LNCaP clone FGC (cell line): Measurements from ENCODE around the gene KCNJ14.

Source experiments
- DNase-seq: peaks from one replicate; pipeline ENCODE4 v3.0.0-alpha.2; 2011; ENCODE audit warnings: low read depth
- H3K4me3 ChIP-seq: 2 replicates; pipeline ENCODE4 v1.5.1; 2011; ENCODE audit warnings: mild to moderate bottlenecking, low read depth, low read length, control low read depth
- TF ChIP-seq, protein P1 (sequence below): IDR thresholded peaks from 2 replicates; pipeline ENCODE4 v1.5.1; 2012; ENCODE audit warnings: mild to moderate bottlenecking; ENCODE audit not compliant: control insufficient read depth, insufficient read depth; ENCODE audit errors: extremely low read depth

KCNJ14 gene

DNA sequence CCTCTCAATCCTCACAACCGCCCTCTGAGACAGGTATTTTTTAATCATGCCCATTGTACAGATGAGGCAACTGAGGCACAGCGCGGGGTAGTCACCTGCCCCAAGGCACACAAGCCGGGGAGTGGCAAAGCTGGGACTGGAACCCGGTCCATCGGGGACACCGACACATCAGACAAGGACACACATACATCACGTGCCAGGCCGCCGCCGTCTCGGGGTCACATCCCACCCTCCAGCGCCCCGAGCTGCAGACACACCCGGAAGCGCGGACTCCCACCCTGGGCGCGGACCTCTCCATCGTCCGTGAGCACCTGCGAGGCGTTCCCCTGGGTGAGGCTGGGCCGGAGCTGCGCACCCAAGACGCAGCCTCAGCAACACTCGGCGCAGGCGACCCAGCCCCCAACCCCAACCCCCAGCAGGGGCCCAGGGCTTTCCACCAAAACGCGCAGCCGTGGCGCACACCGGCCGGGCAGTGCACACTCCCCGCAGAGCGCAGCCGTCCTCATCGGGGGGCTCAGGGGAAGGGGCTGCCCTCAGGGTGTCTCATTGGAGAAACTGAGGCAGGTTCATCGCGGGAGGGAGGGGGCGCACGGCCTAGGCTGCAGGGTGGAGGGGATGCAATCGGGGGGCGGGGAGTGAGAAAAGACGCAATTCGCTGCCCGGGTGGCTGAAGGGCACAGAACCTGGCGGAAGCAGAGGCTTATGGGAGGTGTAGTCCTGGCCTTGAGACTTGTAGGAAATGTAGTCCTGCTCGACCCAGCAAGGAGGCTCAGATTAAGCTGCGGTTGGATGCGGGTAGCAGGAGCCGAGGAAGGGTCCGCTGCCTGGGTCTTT lies 58.1 kb downstream of the KCNJ14 start:
- DNase-seq = no peak
- peak overlapping the region; percentile 43 for H3K4me3 ChIP-seq
- TF ChIP-seq, protein P1, sequence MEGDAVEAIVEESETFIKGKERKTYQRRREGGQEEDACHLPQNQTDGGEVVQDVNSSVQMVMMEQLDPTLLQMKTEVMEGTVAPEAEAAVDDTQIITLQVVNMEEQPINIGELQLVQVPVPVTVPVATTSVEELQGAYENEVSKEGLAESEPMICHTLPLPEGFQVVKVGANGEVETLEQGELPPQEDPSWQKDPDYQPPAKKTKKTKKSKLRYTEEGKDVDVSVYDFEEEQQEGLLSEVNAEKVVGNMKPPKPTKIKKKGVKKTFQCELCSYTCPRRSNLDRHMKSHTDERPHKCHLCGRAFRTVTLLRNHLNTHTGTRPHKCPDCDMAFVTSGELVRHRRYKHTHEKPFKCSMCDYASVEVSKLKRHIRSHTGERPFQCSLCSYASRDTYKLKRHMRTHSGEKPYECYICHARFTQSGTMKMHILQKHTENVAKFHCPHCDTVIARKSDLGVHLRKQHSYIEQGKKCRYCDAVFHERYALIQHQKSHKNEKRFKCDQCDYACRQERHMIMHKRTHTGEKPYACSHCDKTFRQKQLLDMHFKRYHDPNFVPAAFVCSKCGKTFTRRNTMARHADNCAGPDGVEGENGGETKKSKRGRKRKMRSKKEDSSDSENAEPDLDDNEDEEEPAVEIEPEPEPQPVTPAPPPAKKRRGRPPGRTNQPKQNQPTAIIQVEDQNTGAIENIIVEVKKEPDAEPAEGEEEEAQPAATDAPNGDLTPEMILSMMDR = no peak

GRCh38 chr19:48514123-48514458 lies 58.7 kb downstream of the KCNJ14 start:
- DNase-seq = no peak
- no peak overlapping the region for H3K4me3 ChIP-seq
- TF ChIP-seq, protein P1 = no peak

DNA sequence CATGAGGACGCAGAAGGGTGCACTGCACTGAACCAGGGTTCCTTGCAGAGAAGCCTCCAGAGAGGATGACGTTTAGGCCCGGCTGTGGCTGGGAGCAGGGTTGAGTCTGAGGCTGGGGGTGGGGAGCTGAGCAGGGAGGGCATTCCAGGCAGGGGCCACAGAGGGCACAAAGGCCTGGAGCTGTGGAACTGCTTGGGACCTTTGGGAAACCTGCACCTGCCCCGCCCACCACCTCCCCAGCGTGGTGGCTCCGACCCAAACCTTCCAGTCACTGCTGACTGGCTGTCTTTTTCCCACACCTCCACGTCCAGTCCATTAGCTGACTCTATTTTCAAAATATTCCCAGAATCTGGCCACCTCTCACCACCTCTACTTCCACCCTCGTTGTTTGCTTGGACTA lies 61.2 kb downstream of the KCNJ14 start:
- no peak for DNase-seq
- TF ChIP-seq, protein P1 = no peak
- H3K4me3 ChIP-seq = no peak overlapping the region
